ENCODE results near the gene EXT2. TPM values are rescaled to one million over a fixed set of nuclear protein-coding genes. Genes with fewer than 3 reads are reported as not detected.

The EXT2 gene
- total RNA-seq, 1 experiment from 2014 or later: 42.8 TPM

GRCh38 chr11:44159848-44160721 lies 64.6 kb downstream of the EXT2 start:
- H3K4me3 ChIP-seq (replicated peaks in 1 of 2; ENCODE audit: low read depth in 1 of 2, low read length in 2 of 2): no peak overlapping the region
- ChIA-PET RAD21 (ENCODE audit: low non-redundant PET in 1 of 2, low total read pairs in 2 of 2, uncharacterized antibody in 2 of 2, unreplicated experiment in 2 of 2) (no interaction called here), CTCF (no interaction called here), POLR2A (no interaction called here)
- no peaks in the 10 kb centered on the region for H3K4me1 ChIP-seq (ENCODE audit: control insufficient read depth in 1 of 2, insufficient read depth in 2 of 2, low read length in 2 of 2)
- no peaks in the 10 kb centered on the region for H4K20me1 ChIP-seq (ENCODE audit: insufficient read depth)
- no peak overlapping the region for H3K4me2 ChIP-seq (ENCODE audit: low read length)
- intact Hi-C loops (cut with micrococcal nuclease): loop anchor here (10.0 kb wide), 1 partner anchor 45 kb away; no protein-coding TSS in a partner anchor
- H3K27me3 ChIP-seq (ENCODE audit: insufficient read depth, low read length): no peaks in the 10 kb centered on the region
- no peak overlapping the region for H2AFZ ChIP-seq (ENCODE audit: low read depth, low read length, poor library complexity, severe bottlenecking)
- no peak overlapping the region for H3K27ac ChIP-seq (ENCODE audit: low read depth, low read length)
- H3K9me2 ChIP-seq (ENCODE audit: insufficient read depth): no peaks in the 10 kb centered on the region
- BruUV-seq (replicated peaks): no TSS peak
- H3K79me2 ChIP-seq (ENCODE audit: insufficient read depth, low read length): no peaks in the 10 kb centered on the region
- no peaks in the 10 kb centered on the region for H3K9me3 ChIP-seq (ENCODE audit: control insufficient read depth in 1 of 2, insufficient read depth in 1 of 2, low read depth in 1 of 2, low read length in 2 of 2)
- H3K36me3 ChIP-seq (ENCODE audit: control insufficient read depth in 1 of 2, insufficient read depth in 2 of 2, low read length in 2 of 2): no peaks in the 10 kb centered on the region
- no peak for TF ChIP-seq ZNF274 (IDR thresholded peaks at IDR 0.05; ENCODE audit: low read depth, low read length)
- no peak for TF ChIP-seq YY1 (IDR thresholded peaks at IDR 0.05; ENCODE audit: extremely low read depth, insufficient replicate concordance, low read depth, low read length)
- no peak for TF ChIP-seq ZFX (IDR thresholded peaks at IDR 0.05)
- no peak for TF ChIP-seq SP1 (IDR thresholded peaks at IDR 0.05; ENCODE audit: low read depth)
- no peak for TF ChIP-seq CTCF (IDR thresholded peaks at IDR 0.05 in 2 of 3, conservative IDR thresholded peaks at IDR 0.05 in 1 of 3; ENCODE audit: borderline replicate concordance in 1 of 3, insufficient read depth in 1 of 3, low read depth in 2 of 3, low read length in 2 of 3)
- no peak for TF ChIP-seq ZBTB33 (IDR thresholded peaks at IDR 0.05; ENCODE audit: extremely low read depth, insufficient replicate concordance, low read length)
- TF ChIP-seq EZH2 (IDR thresholded peaks at IDR 0.05): no peak
- no peak for TF ChIP-seq POLR2AphosphoS5 (IDR thresholded peaks at IDR 0.05; ENCODE audit: low read depth, low read length)
- no peak for TF ChIP-seq POLR2A (IDR thresholded peaks at IDR 0.05; ENCODE audit: borderline replicate concordance, extremely low read depth, insufficient read depth, insufficient read length)
- TF ChIP-seq MAX (IDR thresholded peaks at IDR 0.05): no peak
- no peak for TF ChIP-seq EZH2phosphoT487 (IDR thresholded peaks at IDR 0.05; ENCODE audit: borderline replicate concordance)
- TF ChIP-seq EGR1 (IDR thresholded peaks at IDR 0.05; ENCODE audit: low read depth): no peak
- TF ChIP-seq FOSL1 (IDR thresholded peaks at IDR 0.05; ENCODE audit: low read depth): no peak
- no peak for TF ChIP-seq JUND (IDR thresholded peaks at IDR 0.05)
- TF ChIP-seq CEBPB (IDR thresholded peaks at IDR 0.05; ENCODE audit: low read depth): no peak
- TF ChIP-seq SIN3A (IDR thresholded peaks at IDR 0.05; ENCODE audit: low read depth): no peak
- no peak for TF ChIP-seq CBX3 (IDR thresholded peaks at IDR 0.05; ENCODE audit: low read depth)
- no peak for TF ChIP-seq RAD21 (IDR thresholded peaks at IDR 0.05; ENCODE audit: low read depth)
- DNase-seq (ENCODE audit: low read depth, low spot score): no peak
- H3K9ac ChIP-seq (ENCODE audit: low read length): no peak overlapping the region
- no peak for ATAC-seq
